Activated T-cell treated with anti-CD3 and anti-CD28 coated beads, Interleukin-2, amount 50 U/mL, for 4 hours (primary cell): Measurements from ENCODE around the gene TMEM212. TPM values are rescaled to one million over a fixed set of nuclear protein-coding genes. Genes with fewer than 3 reads are reported as not detected.

ENCODE experiments used
- ATAC-seq, 2 donors: fragments of 200-7000 bp; cut with Tn5 transposase; one replicate each; pipeline ENCODE4 v1.10.0; 2021
- DNase-seq: peaks from one replicate; pipeline ENCODE4 v3.0.0-alpha.2; 2020
- H3K27me3 Mint-ChIP-seq: one replicate; pipeline ENCODE4 v1.8.0; 2021; ENCODE audit warnings: low read depth, mixed read lengths
- H3K36me3 Mint-ChIP-seq: one replicate; pipeline ENCODE4 v1.8.0; 2022; ENCODE audit warnings: mixed read lengths; ENCODE audit not compliant: insufficient read depth
- H3K4me1 Mint-ChIP-seq: one replicate; pipeline ENCODE4 v1.8.0; 2021; ENCODE audit warnings: low read depth, mixed read lengths
- H3K4me3 Mint-ChIP-seq: one replicate; pipeline ENCODE4 v1.8.0; 2021; ENCODE audit warnings: mild to moderate bottlenecking, moderate library complexity, mixed read lengths
- H3K9me3 Mint-ChIP-seq: one replicate; pipeline ENCODE4 v1.8.0; 2021; ENCODE audit warnings: mixed read lengths
- total RNA-seq, 3 donors: library from RNA; stranded (reverse); gene quantifications; one replicate each; pipeline ENCODE4 v1.2.1, GENCODE V29; 2021

The TMEM212 gene
- total RNA-seq, 3 donors from 2014 or later = not detected

DNA sequence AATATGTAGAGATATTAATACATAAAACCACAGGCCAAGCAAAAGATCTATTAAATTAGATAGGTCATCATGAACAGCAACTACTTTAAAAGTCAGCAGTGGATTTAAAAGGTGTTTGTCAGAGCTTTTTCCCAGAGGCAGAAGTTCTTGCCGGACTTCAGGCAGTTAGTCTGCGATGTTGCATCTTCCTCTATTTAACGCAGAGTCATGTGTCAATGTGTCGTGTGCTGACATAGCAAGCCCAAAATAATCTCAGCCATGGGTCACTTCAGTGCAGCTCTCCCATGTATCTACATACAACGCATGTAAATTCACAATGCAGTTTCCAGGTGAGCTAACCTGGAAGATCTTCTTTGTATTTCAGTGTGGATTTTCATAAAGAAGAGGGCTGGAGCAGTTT is 8.0 kb upstream of the TMEM212 start:
- H3K4me1 Mint-ChIP-seq = no peaks in the 10 kb centered on the region
- ATAC-seq (no peak), DNase-seq (no peak)
- peaks cover 3% of the 10 kb centered on the region for H3K27me3 Mint-ChIP-seq
- no peak overlapping the region for H3K4me3 Mint-ChIP-seq
- no peaks in the 10 kb centered on the region for H3K9me3 Mint-ChIP-seq
- no peaks in the 10 kb centered on the region for H3K36me3 Mint-ChIP-seq

DNA sequence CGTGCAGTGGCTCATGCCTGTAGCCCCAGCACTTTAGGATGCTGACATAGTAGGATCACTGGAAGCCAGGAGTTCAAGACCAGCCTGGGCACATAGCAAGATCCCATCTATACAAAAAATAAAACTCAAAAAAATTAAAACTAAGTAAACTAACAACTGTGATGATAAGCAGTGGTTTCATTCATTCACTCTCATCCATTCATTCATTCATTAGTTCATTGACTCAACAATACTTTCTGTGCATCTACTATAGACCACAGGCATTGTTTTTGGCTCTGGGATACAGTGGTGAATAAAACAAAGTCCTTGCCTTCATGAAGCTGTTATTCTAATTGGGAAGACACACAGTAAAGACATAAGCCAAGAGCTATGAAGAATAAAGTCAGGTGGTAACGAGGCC is 7.5 kb upstream of the TMEM212 start:
- no peak for ATAC-seq

DNA sequence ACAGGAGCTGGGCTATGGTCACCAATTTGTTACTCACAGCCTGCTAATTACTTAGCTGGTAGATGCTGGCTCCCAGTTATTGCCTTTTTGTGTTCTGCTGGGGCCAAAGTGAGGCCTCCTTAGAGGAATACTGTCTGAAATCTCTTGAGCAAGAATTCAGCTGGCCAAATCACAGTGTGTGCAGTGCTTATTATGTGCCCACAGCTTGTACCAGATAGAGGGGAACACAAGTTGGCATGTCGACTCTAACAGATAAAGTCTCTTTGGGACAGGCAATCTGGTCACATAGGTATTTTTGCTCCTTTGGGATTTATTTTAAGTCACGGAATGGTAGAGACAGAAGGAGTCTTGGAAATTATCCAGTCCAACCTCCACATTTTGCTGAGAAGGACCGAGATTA is 6.3 kb upstream of the TMEM212 start:
- Mint-ChIP-seq H3K9me3 (no peaks in the 10 kb centered on the region), H3K36me3 (no peaks in the 10 kb centered on the region), H3K4me1 (no peaks in the 10 kb centered on the region), H3K27me3 (peaks cover 3% of the 10 kb centered on the region), H3K4me3 (no peak overlapping the region)
- DNase-seq (no peak), ATAC-seq (no peak)

More for the DNA sequence above, 7.5 kb upstream of the TMEM212 start:
- no peak for DNase-seq
- no peaks in the 10 kb centered on the region for H3K36me3 Mint-ChIP-seq
- no peak overlapping the region for H3K4me3 Mint-ChIP-seq
- peaks cover 3% of the 10 kb centered on the region for H3K27me3 Mint-ChIP-seq
- H3K9me3 Mint-ChIP-seq = no peaks in the 10 kb centered on the region
- H3K4me1 Mint-ChIP-seq = no peaks in the 10 kb centered on the region

DNA sequence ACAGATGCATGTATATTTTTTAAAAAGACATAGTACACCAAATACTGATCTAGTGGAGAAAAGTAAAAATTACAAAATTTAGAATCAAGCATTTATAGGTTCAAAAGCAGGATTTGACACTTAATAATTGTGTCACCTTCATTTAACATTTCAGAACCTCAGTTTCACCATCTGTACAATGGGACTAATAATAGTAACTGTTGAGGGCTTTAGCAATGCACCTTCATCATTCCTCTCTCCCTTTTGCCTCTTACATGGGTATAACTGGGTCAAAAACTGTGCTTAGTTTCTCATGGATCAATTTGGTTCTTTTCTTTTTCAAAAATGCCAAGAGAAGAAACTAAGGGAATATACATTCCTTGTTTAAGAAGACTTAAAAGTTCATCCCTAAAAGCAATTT is 5.5 kb upstream of the TMEM212 start:
- no peak overlapping the region for H3K4me3 Mint-ChIP-seq
- peaks cover 3% of the 10 kb centered on the region for H3K27me3 Mint-ChIP-seq
- DNase-seq (no peak), ATAC-seq (no peak)
- no peaks in the 10 kb centered on the region for H3K9me3 Mint-ChIP-seq
- no peaks in the 10 kb centered on the region for H3K4me1 Mint-ChIP-seq
- H3K36me3 Mint-ChIP-seq = no peaks in the 10 kb centered on the region

- Mint-ChIP-seq H3K4me3 (no peak overlapping the region), H3K27me3 (peaks cover 3% of the 10 kb centered on the region), H3K36me3 (no peaks in the 10 kb centered on the region), H3K4me1 (no peaks in the 10 kb centered on the region), H3K9me3 (no peaks in the 10 kb centered on the region)
- ATAC-seq (no peak), DNase-seq (no peak)
Observed at GRCh38 chr3:171838218-171838720, 4.9 kb upstream of the TMEM212 start.

DNA sequence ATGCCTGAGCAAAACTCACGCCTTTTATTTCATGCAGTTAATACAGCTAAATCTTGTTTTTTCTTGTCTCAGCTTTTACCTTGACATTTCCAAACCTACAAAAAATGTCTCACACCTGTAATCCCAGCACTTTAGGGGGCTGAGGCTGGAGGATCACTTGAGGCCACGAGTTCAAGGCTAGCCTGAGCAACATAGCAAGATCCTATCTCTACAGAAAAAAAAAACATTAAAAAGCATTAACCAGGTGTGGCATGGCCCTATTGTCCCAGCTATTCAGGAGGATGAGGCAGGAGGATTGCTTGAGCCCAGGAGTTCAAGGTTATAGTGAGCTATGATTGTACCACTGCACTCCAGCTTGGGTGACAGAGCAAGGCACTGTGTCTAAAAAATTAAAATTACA is 3.9 kb upstream of the TMEM212 start:
- Mint-ChIP-seq H3K4me1 (no peaks in the 10 kb centered on the region), H3K9me3 (no peaks in the 10 kb centered on the region), H3K4me3 (no peak overlapping the region), H3K27me3 (peaks cover 3% of the 10 kb centered on the region), H3K36me3 (no peaks in the 10 kb centered on the region)
- ATAC-seq (no peak), DNase-seq (no peak)

- H3K27me3 Mint-ChIP-seq = peaks cover 3% of the 10 kb centered on the region
- no peaks in the 10 kb centered on the region for H3K4me1 Mint-ChIP-seq
- ATAC-seq = no peak
- no peak overlapping the region for H3K4me3 Mint-ChIP-seq
- H3K36me3 Mint-ChIP-seq = no peaks in the 10 kb centered on the region
- no peak for DNase-seq
- no peaks in the 10 kb centered on the region for H3K9me3 Mint-ChIP-seq
Observed at GRCh38 chr3:171840445-171840810, 2.7 kb upstream of the TMEM212 start.

DNA sequence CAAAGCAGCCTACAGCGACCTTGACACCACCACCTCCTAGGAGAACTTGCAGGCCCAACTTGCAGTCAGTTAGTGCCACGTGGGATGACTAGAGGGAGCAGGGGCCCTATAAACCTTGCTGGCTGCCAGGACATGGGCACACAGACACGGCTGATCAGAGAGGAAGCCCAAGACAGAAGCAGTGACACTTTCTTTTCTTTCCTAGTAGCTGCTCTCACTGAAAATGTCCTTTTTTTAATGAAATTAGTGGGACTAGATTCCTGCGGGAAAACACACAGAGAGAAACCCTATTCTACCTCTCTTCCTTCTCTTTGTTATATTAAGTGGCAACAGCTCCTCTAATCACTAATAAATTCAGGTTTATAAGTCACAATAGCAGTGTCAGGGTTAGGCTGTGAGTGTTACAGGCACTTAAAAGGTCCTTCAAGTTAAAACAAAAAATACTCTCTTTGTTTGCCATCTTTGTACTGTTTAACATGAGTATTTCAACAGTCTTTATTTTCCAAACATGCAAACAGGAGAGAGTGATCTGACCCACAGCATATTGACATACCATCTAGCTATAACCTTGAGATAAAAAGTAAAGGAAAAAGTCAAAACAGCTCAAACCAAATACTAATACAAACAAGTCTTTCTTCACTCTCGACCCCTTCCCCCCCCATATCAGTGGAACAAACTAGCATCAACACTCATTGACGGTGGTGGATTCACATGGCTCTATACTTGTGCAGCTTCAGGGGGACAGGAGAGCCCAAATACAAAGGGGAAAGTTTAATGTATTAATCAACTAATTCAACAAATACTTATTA is 2.1 kb upstream of the TMEM212 start:
- DNase-seq (no peak), ATAC-seq (no peak)
- no peaks in the 10 kb centered on the region for H3K9me3 Mint-ChIP-seq
- H3K4me3 Mint-ChIP-seq = no peak overlapping the region
- H3K4me1 Mint-ChIP-seq = no peaks in the 10 kb centered on the region
- peaks cover 3% of the 10 kb centered on the region for H3K27me3 Mint-ChIP-seq
- H3K36me3 Mint-ChIP-seq = no peaks in the 10 kb centered on the region

GRCh38 chr3:171841620-171842000 is 1.5 kb upstream of the TMEM212 start:
- H3K36me3 Mint-ChIP-seq = no peaks in the 10 kb centered on the region
- H3K4me1 Mint-ChIP-seq = peaks cover 2% of the 10 kb centered on the region
- ATAC-seq (no peak), DNase-seq (no peak)
- no peaks in the 10 kb centered on the region for H3K9me3 Mint-ChIP-seq
- H3K4me3 Mint-ChIP-seq = no peak overlapping the region
- peaks cover 3% of the 10 kb centered on the region for H3K27me3 Mint-ChIP-seq

- Mint-ChIP-seq H3K4me1 (peaks cover 8% of the 10 kb centered on the region), H3K27me3 (no peaks in the 10 kb centered on the region), H3K9me3 (no peaks in the 10 kb centered on the region), H3K4me3 (no peak overlapping the region), H3K36me3 (no peaks in the 10 kb centered on the region)
- ATAC-seq (no peak), DNase-seq (no peak)
Observed at GRCh38 chr3:171844873-171845272, 1.7 kb downstream of the TMEM212 start.

DNA sequence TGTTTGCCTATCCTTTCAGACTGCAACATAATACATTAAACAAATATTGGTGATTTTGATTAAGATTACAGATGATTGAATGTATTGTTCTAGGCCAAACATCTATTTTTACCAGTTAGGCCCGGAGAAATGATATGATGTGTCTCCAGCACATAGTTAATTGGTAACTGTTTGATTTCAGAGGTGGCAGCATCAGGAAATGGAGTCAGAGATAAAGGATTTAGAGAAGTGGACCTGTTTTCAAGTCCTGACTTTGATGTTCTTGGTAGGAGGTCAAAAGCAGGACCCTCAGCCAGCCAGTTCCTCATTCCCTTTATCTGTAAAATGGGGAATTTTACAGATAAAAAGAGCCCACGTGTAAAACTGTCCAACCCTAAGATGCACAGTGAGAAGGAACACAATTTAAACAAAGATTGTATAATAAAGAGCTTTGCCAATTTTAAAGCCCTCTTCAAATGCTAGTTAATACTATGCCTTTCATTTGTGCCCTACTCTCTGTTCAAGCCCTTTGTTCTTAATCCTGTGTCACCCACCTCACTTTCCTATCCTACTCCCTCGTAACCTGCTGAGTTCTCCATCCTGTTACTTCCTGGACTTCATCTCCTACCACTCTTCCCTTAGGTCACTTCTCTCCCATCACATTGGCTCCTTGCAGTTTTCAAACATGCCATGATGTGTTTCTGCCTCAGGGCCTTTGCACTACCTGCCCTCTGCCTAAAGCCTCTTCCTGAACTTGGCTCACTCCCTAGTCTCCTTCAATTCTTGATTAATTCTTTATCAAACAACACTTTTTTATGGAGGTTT is 2.5 kb downstream of the TMEM212 start:
- H3K4me1 Mint-ChIP-seq = peaks cover 8% of the 10 kb centered on the region
- ATAC-seq (no peak), DNase-seq (no peak)
- no peaks in the 10 kb centered on the region for H3K36me3 Mint-ChIP-seq
- H3K4me3 Mint-ChIP-seq = no peak overlapping the region
- H3K9me3 Mint-ChIP-seq = no peaks in the 10 kb centered on the region
- no peaks in the 10 kb centered on the region for H3K27me3 Mint-ChIP-seq

DNA sequence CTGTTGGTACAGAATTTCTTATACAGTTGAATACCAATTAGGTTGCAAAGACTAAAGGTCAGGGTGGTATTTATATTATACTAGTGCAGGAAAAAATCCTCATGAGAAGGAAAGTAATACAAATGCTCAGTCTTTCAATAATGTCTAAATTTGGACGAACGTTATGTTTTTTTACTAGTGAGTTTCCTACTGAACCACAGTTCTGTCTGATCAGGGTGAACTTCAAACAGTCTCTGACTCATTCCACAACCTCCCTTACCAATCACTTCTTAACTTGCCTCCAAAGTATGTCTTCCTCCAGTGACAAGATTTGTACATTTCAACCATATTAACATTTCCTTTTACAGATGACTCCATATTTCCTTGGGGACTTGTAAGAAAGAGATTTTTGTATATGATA is 3.4 kb downstream of the TMEM212 start:
- Mint-ChIP-seq H3K9me3 (no peaks in the 10 kb centered on the region), H3K4me1 (peaks cover 8% of the 10 kb centered on the region), H3K4me3 (no peak overlapping the region), H3K36me3 (no peaks in the 10 kb centered on the region), H3K27me3 (no peaks in the 10 kb centered on the region)
- DNase-seq = no peak
- peak; percentile 88 to 93 for ATAC-seq

GRCh38 chr3:171847133-171847532 is 4.0 kb downstream of the TMEM212 start:
- Mint-ChIP-seq H3K4me1 (peaks cover 8% of the 10 kb centered on the region), H3K36me3 (no peaks in the 10 kb centered on the region), H3K4me3 (no peak overlapping the region), H3K9me3 (no peaks in the 10 kb centered on the region), H3K27me3 (no peaks in the 10 kb centered on the region)
- no peak for ATAC-seq
- DNase-seq = no peak

GRCh38 chr3:171847595-171848259 is 4.6 kb downstream of the TMEM212 start:
- no peaks in the 10 kb centered on the region for H3K36me3 Mint-ChIP-seq
- peaks cover 8% of the 10 kb centered on the region for H3K4me1 Mint-ChIP-seq
- peaks cover 3% of the 10 kb centered on the region for H3K27me3 Mint-ChIP-seq
- H3K9me3 Mint-ChIP-seq = no peaks in the 10 kb centered on the region
- H3K4me3 Mint-ChIP-seq = no peak overlapping the region
- ATAC-seq (no peak), DNase-seq (no peak)
